K562 (cell line): ENCODE results near the gene CRYBA4. TPM values are rescaled to one million over a fixed set of nuclear protein-coding genes. Genes with fewer than 3 reads are reported as not detected.

ENCODE experiments used
- BCL6 ChIP-seq: fragments of 250-450 bp; sonication (Bioruptor Pico); IDR thresholded peaks from 2 replicates; pipeline ENCODE4 v1.4.0; 2020
- CCNT2 ChIP-seq: IDR thresholded peaks from 2 replicates; pipeline ENCODE4 v1.6.1; 2011; ENCODE audit warnings: borderline replicate concordance, low read depth, mild to moderate bottlenecking, moderate library complexity, mixed read lengths, low read length; ENCODE audit not compliant: insufficient read length; ENCODE audit errors: extremely low read depth
- COPS2 ChIP-seq: fragments of 450-650 bp; conservative IDR thresholded peaks from 2 replicates; pipeline ENCODE4 v1.6.1; 2016; ENCODE audit warnings: mild to moderate bottlenecking, moderate library complexity
- FOXK2 ChIP-seq, 2 experiments: fragments of 450-650 bp; IDR thresholded peaks in 1 of 2; conservative IDR thresholded peaks in 1 of 2; 2 replicates each; pipeline ENCODE4 v1.6.1; 2016; ENCODE audit warnings: low read depth in 2 of 2, mild to moderate bottlenecking in 1 of 2
- HOXB6 ChIP-seq: fragments of 250-450 bp; sonication (Bioruptor Pico); IDR thresholded peaks from 2 replicates; pipeline ENCODE4 v1.5.1; 2022; ENCODE audit warnings: mild to moderate bottlenecking, borderline replicate concordance
- IFI16 ChIP-seq: fragments of 250-450 bp; sonication (Bioruptor Pico); IDR thresholded peaks from 2 replicates; pipeline ENCODE4 v2.1.2; 2022; ENCODE audit warnings: mild to moderate bottlenecking, inconsistent platforms
- JUNB ChIP-seq: fragments of 450-650 bp; formaldehyde crosslinking; conservative IDR thresholded peaks from 2 replicates; pipeline ENCODE4 v1.4.0; 2020; ENCODE audit warnings: mild to moderate bottlenecking
- KLF1 ChIP-seq: fragments of 450-650 bp; IDR thresholded peaks from 2 replicates; pipeline ENCODE4 v1.6.1; 2016; ENCODE audit warnings: missing genetic modification characterization, missing compliant biosample characterization
- PHF20 ChIP-seq: fragments of 450-650 bp; IDR thresholded peaks from 2 replicates; pipeline ENCODE4 v1.6.1; 2018; ENCODE audit not compliant: partially characterized antibody
- RCOR1 ChIP-seq, 2 experiments: IDR thresholded peaks; 2 replicates each; pipeline ENCODE4 v1.6.1; 2012; ENCODE audit warnings: low read depth in 2 of 2, low read length in 2 of 2, borderline replicate concordance in 1 of 2, improper control_type of control experiment in 1 of 2
- TCF7 ChIP-seq: sonication (generic); IDR thresholded peaks from 2 replicates; pipeline ENCODE4 v1.6.1; 2016; ENCODE audit warnings: antibody characterized with exemption, borderline replicate concordance
- TFE3 ChIP-seq: fragments of 450-650 bp; formaldehyde crosslinking; IDR thresholded peaks from 2 replicates; pipeline ENCODE4 v1.4.0; 2020; ENCODE audit warnings: mild to moderate bottlenecking, mixed read lengths
- ZBTB40 ChIP-seq, 2 experiments: fragments of 450-650 bp in 1 of 2; sonication (generic) in 1 of 2; formaldehyde crosslinking in 1 of 2; IDR thresholded peaks; 2 replicates each; pipeline versions ENCODE4 v1.7.1 to v1.9.0; 2016 to 2022; ENCODE audit warnings: inconsistent platforms in 1 of 2, mild to moderate bottlenecking in 1 of 2, missing genetic modification reagents in 1 of 2
- ZBTB5 ChIP-seq: fragments of 450-650 bp; IDR thresholded peaks from 2 replicates; pipeline ENCODE4 v1.6.1; 2017; ENCODE audit warnings: antibody characterized with exemption
- polyA plus RNA-seq, 8 experiments: library from polyadenylated mRNA; depleted of rRNA in 4 of 8; stranded (reverse) in 5 of 8; unstranded in 3 of 8; fragments of >200 nt; fragmentation: Nextera tagmentation in 2 of 8; fragmentation: Illumina TruSeq in 1 of 8; extraction: Ambion mirVana in 2 of 8; extraction: Trizol in 1 of 8; gene quantifications; 2 replicates each; pipeline versions ENCODE4 v1.2.1 to v1.2.3, GENCODE V29; 2011 to 2014; ENCODE audit warnings: inconsistent platforms in 1 of 8, missing spikeins in 1 of 8
- total RNA-seq, 7 experiments: library from RNA; depleted of rRNA in 6 of 7; stranded (reverse); fragments of >200 nt in 6 of 7; fragmentation: Illumina TruSeq in 2 of 7; extraction: Trizol in 2 of 7; gene quantifications; 2 replicates each; pipeline versions ENCODE4 v1.2.1 to v1.2.3, GENCODE V29; 2011 to 2021; ENCODE audit warnings: low replicate concordance in 1 of 7

CRYBA4 gene
- total and polyA plus RNA-seq, 9 of the 15 experiments (the other 6 are each of a cell fraction or from before 2014, with no cell fraction given): 0.59 to 3.3 (median 1.6) TPM

- TF ChIP-seq ZBTB40 (IDR thresholded peaks at IDR 0.05) (no peak), ZBTB40 (CRISPR knock-in tag; IDR thresholded peaks at IDR 0.05) (no peak), CCNT2 (no peak), IFI16 (no peak), FOXK2 (conservative IDR thresholded peaks at IDR 0.05 in 1 of 2, IDR thresholded peaks at IDR 0.05 in 1 of 2; ENCODE audit: low read depth in 2 of 2) (no peak; a peak in 1 of 4 replicates), BCL6 (no peak), ZBTB5 (peak; percentile 74), KLF1 (tag) (no peak), JUNB (CRISPR knock-in tag) (no peak), RCOR1 (IDR thresholded peaks at IDR 0.05; ENCODE audit: borderline replicate concordance in 1 of 2, low read depth in 2 of 2, low read length in 2 of 2) (peak in 1 of 2 experiments; percentile 17; a peak in 1 of 4 replicates), TFE3 (CRISPR knock-in tag) (no peak), PHF20 (no peak), TCF7 (no peak), COPS2 (no peak), HOXB6 (no peak)
Observed at GRCh38 chr22:26642465-26643417, 21.0 kb downstream of the CRYBA4 start (continued).
